MCF 10A (cell line): ENCODE data around the gene LAMC1. TPM values are rescaled to one million over a fixed set of nuclear protein-coding genes. Genes with fewer than 3 reads are reported as not detected.

Experiments
- BruUV-seq: library from RNA; stranded (reverse); fragments of 400-500 nt; replicated peaks from 2 replicates; lab custom pipeline; 2021; lab: Mats Ljungman, UMichigan
- CTCF ChIA-PET: fragments of 300-600 bp; sonication (Branson Sonifier 250); formaldehyde crosslinking; extraction: SDS; loops from one replicate; lab custom pipeline; 2021; ENCODE audit warnings: antibody characterized with exemption, inconsistent platforms; lab: Yijun Ruan, JAX
- POLR2A ChIA-PET: fragments of 300-600, 350-650 bp; sonication (Branson Sonifier 250); formaldehyde crosslinking; extraction: SDS; loops from one replicate; lab custom pipeline; 2020; ENCODE audit warnings: antibody characterized with exemption, inconsistent platforms; lab: Yijun Ruan, JAX
- DNase-seq: peaks from one replicate; pipeline ENCODE4 v3.0.0-alpha.2; 2018; ENCODE audit not compliant: unreplicated experiment
- H3K27ac Mint-ChIP-seq: one replicate; pipeline ENCODE4 v1.8.0; 2022; ENCODE audit warnings: mild to moderate bottlenecking, low read depth, mixed read lengths; ENCODE audit not compliant: unreplicated experiment
- H3K27me3 Mint-ChIP-seq: one replicate; pipeline ENCODE4 v1.8.0; 2022; ENCODE audit warnings: mixed read lengths; ENCODE audit not compliant: insufficient read depth, unreplicated experiment
- H3K36me3 Mint-ChIP-seq: one replicate; pipeline ENCODE4 v1.8.0; 2022; ENCODE audit warnings: mild to moderate bottlenecking, moderate library complexity, mixed read lengths; ENCODE audit not compliant: insufficient read depth, unreplicated experiment
- H3K4me1 Mint-ChIP-seq: one replicate; pipeline ENCODE4 v1.8.0; 2022; ENCODE audit warnings: mixed read lengths; ENCODE audit not compliant: insufficient read depth, unreplicated experiment
- H3K4me3 Mint-ChIP-seq: one replicate; pipeline ENCODE4 v1.8.0; 2022; ENCODE audit warnings: mild to moderate bottlenecking, moderate library complexity, mixed read lengths; ENCODE audit not compliant: unreplicated experiment
- H3K9me3 Mint-ChIP-seq: one replicate; pipeline ENCODE4 v1.8.0; 2022; ENCODE audit warnings: mixed read lengths; ENCODE audit not compliant: unreplicated experiment
- intact Hi-C: fragments of 100-400 bp; cut with micrococcal nuclease; formaldehyde crosslinking; loops from 2 replicates; pipeline ENCODE4 v1.14.1; 2022
- total RNA-seq: library from RNA; stranded (reverse); gene quantifications from 2 replicates; pipeline ENCODE4 v1.2.3, GENCODE V29; 2022
- TF ChIP-seq, protein P1 (sequence below): fragments of 200-600 bp; IDR thresholded peaks from one replicate; pipeline ENCODE4 v1.8.0; 2022; ENCODE audit warnings: antibody characterized with exemption, mild to moderate bottlenecking; ENCODE audit not compliant: unreplicated experiment

LAMC1 gene
- total RNA-seq, 1 experiment from 2014 or later, result 179 TPM

DNA sequence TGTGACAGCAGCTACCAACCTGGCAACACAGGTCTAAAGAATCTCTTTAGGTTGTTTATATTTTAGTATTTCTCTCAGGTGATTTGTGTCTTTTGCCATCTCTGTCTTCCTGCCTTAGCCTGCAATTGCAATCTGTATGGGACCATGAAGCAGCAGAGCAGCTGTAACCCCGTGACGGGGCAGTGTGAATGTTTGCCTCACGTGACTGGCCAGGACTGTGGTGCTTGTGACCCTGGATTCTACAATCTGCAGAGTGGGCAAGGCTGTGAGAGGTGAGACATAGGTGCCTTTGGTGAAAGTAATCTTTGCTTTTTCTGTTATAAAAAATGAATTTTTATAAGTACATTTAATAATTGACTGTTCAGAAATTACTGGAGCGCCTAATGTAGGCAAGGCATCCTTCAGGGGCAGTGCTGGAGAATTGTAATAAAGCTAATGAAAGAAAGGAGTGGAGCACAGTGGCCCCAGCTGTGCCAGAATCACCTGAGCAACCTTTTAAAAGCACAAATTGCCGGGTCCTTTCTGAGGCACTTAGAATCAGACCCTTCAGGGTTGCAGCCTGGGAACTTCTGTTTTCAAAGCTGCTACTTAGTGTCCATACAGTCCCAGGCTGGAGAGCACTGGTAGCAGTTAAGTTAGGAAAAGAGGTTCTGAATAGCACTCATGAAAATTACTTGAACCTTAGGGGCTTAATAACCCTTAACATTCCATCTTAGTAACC lies 102.2 kb downstream of the LAMC1 start:
- H3K27me3 Mint-ChIP-seq, result no peaks in the 10 kb centered on the region
- intact Hi-C loops, result no loop called here
- peaks cover 99% of the 10 kb centered on the region for H3K36me3 Mint-ChIP-seq
- H3K9me3 Mint-ChIP-seq, result no peaks in the 10 kb centered on the region
- no peak for DNase-seq
- CTCF ChIA-PET, result interaction anchor here (0.5 kb wide), 1 partner anchor 12 kb away, joined by 3 read pairs; no protein-coding TSS in a partner anchor
- POLR2A ChIA-PET, result interaction anchor here (1.6 to 2.6 kb wide), 2 partner anchors 12 to 100 kb away, joined by 3 to 6 read pairs; no protein-coding TSS in a partner anchor
- H3K4me1 Mint-ChIP-seq, result no peaks in the 10 kb centered on the region
- H3K27ac Mint-ChIP-seq, result no peak overlapping the region
- TF ChIP-seq, protein P1, sequence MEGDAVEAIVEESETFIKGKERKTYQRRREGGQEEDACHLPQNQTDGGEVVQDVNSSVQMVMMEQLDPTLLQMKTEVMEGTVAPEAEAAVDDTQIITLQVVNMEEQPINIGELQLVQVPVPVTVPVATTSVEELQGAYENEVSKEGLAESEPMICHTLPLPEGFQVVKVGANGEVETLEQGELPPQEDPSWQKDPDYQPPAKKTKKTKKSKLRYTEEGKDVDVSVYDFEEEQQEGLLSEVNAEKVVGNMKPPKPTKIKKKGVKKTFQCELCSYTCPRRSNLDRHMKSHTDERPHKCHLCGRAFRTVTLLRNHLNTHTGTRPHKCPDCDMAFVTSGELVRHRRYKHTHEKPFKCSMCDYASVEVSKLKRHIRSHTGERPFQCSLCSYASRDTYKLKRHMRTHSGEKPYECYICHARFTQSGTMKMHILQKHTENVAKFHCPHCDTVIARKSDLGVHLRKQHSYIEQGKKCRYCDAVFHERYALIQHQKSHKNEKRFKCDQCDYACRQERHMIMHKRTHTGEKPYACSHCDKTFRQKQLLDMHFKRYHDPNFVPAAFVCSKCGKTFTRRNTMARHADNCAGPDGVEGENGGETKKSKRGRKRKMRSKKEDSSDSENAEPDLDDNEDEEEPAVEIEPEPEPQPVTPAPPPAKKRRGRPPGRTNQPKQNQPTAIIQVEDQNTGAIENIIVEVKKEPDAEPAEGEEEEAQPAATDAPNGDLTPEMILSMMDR, result no peak
- no TSS peak for BruUV-seq
- H3K4me3 Mint-ChIP-seq, result no peak overlapping the region

DNA sequence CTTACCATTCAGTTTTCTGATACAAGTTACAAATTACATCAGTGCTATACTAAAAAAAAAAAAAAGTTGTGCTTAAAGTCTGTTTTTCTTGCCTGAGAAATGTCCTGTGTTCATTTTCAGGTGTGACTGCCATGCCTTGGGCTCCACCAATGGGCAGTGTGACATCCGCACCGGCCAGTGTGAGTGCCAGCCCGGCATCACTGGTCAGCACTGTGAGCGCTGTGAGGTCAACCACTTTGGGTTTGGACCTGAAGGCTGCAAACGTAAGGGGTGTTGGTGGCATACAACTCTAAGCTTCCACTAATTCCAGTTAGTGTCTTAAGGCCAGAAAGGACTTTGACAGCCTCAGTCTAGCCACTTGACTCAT lies 102.8 kb downstream of the LAMC1 start:
- Mint-ChIP-seq H3K4me3 (no peak overlapping the region), H3K27me3 (no peaks in the 10 kb centered on the region), H3K36me3 (peaks cover 99% of the 10 kb centered on the region), H3K4me1 (no peaks in the 10 kb centered on the region), H3K27ac (no peak overlapping the region), H3K9me3 (no peaks in the 10 kb centered on the region)
- ChIA-PET POLR2A (interaction anchor here (1.6 to 2.6 kb wide), 2 partner anchors 13 to 101 kb away, joined by 3 to 6 read pairs; no protein-coding TSS in a partner anchor), CTCF (interaction anchor here (0.5 kb wide), 1 partner anchor 13 kb away, joined by 3 read pairs; no protein-coding TSS in a partner anchor)
- intact Hi-C loops, result no loop called here
- TF ChIP-seq, protein P1, result no peak
- BruUV-seq, result no TSS peak
- no peak for DNase-seq

DNA sequence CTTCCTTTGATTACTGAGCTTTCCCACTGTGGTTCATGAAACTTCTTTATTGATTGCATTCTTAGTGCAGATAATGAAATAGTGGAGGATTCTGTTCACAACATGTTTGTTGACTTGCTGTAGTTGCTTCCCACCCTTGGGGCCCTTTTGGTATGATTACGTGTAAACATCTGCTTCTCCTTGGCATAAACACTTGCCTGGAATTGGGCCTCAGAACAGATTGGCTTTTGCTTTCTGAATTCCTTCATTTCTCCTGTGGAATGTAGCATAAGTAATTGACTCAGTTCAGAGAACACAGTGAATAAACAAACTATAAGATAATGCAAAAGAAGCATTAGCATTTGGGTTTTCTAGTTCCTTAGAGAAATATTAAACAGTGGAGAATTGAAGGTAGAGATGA lies 103.3 kb downstream of the LAMC1 start:
- Mint-ChIP-seq H3K4me1 (no peaks in the 10 kb centered on the region), H3K27ac (no peak overlapping the region), H3K27me3 (no peaks in the 10 kb centered on the region), H3K9me3 (no peaks in the 10 kb centered on the region), H3K4me3 (no peak overlapping the region), H3K36me3 (peaks cover 99% of the 10 kb centered on the region)
- ChIA-PET CTCF (interaction anchor here (0.6 kb wide), 1 partner anchor 14 kb away, joined by 4 read pairs; no protein-coding TSS in a partner anchor), POLR2A (interaction anchor here (0.7 to 2.6 kb wide), 5 partner anchors 9 to 37 kb away, joined by 3 to 6 read pairs (median 3); no protein-coding TSS in a partner anchor)
- DNase-seq, result no peak
- TF ChIP-seq, protein P1, result no peak
- intact Hi-C loops, result no loop called here
- no TSS peak for BruUV-seq

DNA sequence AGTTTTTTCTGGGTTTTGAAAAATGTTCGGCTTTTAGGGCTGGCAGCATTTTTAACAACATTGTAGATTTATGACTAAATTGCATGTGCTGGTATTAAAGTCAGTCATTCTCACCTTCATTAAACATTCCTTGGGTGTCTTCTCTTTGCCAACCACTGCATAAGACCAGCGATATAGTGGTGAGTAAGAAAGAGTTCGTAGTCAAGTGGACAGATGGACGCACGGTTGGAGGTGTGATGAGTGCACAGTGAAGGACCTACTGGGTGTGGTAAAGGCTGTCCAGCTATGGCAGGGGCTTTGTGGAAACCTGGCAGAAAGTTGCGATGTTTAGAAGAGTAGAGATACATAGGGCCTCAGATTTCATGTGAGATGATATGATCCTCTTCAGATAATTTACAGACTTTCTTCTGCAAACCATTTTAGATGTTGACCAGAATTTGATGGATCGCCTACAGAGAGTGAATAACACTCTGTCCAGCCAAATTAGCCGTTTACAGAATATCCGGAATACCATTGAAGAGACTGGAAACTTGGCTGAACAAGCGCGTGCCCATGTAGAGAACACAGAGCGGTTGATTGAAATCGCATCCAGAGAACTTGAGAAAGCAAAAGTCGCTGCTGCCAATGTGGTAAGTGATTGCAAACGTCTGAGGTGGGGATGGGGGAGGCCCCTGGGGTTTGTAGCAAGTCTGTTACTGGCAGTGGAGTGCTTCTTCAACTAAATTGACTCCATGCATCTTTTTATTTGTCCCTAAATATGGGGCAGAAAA lies 106.9 kb downstream of the LAMC1 start:
- Mint-ChIP-seq H3K36me3 (peaks cover 99% of the 10 kb centered on the region), H3K9me3 (no peaks in the 10 kb centered on the region), H3K4me3 (no peak overlapping the region), H3K4me1 (no peaks in the 10 kb centered on the region), H3K27me3 (no peaks in the 10 kb centered on the region), H3K27ac (no peak overlapping the region)
- ChIA-PET POLR2A (interaction anchor here (0.6 kb wide), 1 partner anchor 52 kb away, joined by 3 read pairs; no protein-coding TSS in a partner anchor), CTCF (interaction anchor here (0.6 kb wide), 1 partner anchor 11 kb away, joined by 3 read pairs; no protein-coding TSS in a partner anchor)
- DNase-seq, result no peak
- BruUV-seq, result no TSS peak
- intact Hi-C loops, result no loop called here
- TF ChIP-seq, protein P1, result no peak
